Endothelial cell of umbilical vein (primary cell): ENCODE results near the gene ADAMTS6. TPM values are rescaled to one million over a fixed set of nuclear protein-coding genes. Genes with fewer than 3 reads are reported as not detected.

Experiments used
- BruUV-seq: library from RNA; stranded (reverse); fragments of 400-500 nt; replicated peaks from 2 replicates; lab custom pipeline; 2021; lab: Mats Ljungman, UMichigan
- CTCF ChIA-PET: fragments of 300-600, 350-600 bp; sonication (Branson Sonifier 250); formaldehyde crosslinking; loops from one replicate; lab custom pipeline; 2021; ENCODE audit warnings: antibody characterized with exemption, inconsistent platforms; lab: Charles Lee
- POLR2A ChIA-PET: fragments of 300-600, 350-600 bp; sonication (Branson Sonifier 250); formaldehyde crosslinking; loops from one replicate; lab custom pipeline; 2021; ENCODE audit warnings: antibody characterized with exemption, inconsistent platforms; lab: Charles Lee
- DNase-seq: peaks from one replicate; pipeline ENCODE4 v3.0.0-alpha.2; 2011; ENCODE audit warnings: low read depth, low spot score
- FAIRE-seq: peaks from 2 replicates; lab custom pipeline; 2011; peaks lifted over from hg19 to GRCh38; lab: Jason Lieb, UNC
- H2AFZ ChIP-seq: 2 replicates; pipeline ENCODE4 v1.6.0; 2012; ENCODE audit warnings: low read depth, low read length, control low read depth, inconsistent platforms
- H3K27ac ChIP-seq: 2 replicates; pipeline ENCODE4 v1.5.1; 2011; ENCODE audit warnings: low read depth, mild to moderate bottlenecking, control low read depth, low read length, moderate library complexity; ENCODE audit not compliant: insufficient read depth
- H3K27me3 ChIP-seq, 2 experiments: 2 replicates each; pipeline versions ENCODE4 v1.6.0 to v1.6.1; 2011; ENCODE audit warnings: low read length in 2 of 2, mixed read lengths in 1 of 2; ENCODE audit not compliant: control insufficient read depth in 2 of 2, insufficient read depth in 2 of 2
- H3K36me3 ChIP-seq, 2 experiments: 2 replicates in 1 of 2; 3 replicates in 1 of 2; pipeline ENCODE4 v1.5.1; 2011; ENCODE audit warnings: low read length in 2 of 2, mild to moderate bottlenecking in 1 of 2, moderate library complexity in 1 of 2; ENCODE audit not compliant: control insufficient read depth in 2 of 2, insufficient read depth in 2 of 2; ENCODE audit errors: extremely low read depth in 1 of 2
- H3K4me1 ChIP-seq: 3 replicates; pipeline ENCODE4 v1.5.1; 2011; ENCODE audit warnings: mild to moderate bottlenecking, low read length; ENCODE audit not compliant: control insufficient read depth, insufficient read depth; ENCODE audit errors: extremely low read depth
- H3K4me2 ChIP-seq: 2 replicates; pipeline ENCODE4 v1.6.1; 2011; ENCODE audit warnings: low read length, control low read depth, mixed read lengths; ENCODE audit not compliant: insufficient read depth
- H3K4me3 ChIP-seq, 3 experiments: fragments of 200-600 bp in 1 of 3; sonication (generic), shearing (Covaris generic) in 1 of 3; replicated peaks in 1 of 3; 2 replicates each; pipeline ENCODE4 v1.5.1; 2011 to 2016; ENCODE audit warnings: control low read depth in 3 of 3, low read length in 3 of 3, mild to moderate bottlenecking in 2 of 3, inconsistent platforms in 1 of 3, low read depth in 1 of 3, moderate library complexity in 1 of 3; ENCODE audit not compliant: insufficient read depth in 1 of 3
- H3K79me2 ChIP-seq: 2 replicates; pipeline ENCODE4 v1.6.0; 2012; ENCODE audit warnings: low read length, inconsistent platforms; ENCODE audit not compliant: control insufficient read depth, insufficient read depth
- H3K9ac ChIP-seq: replicated peaks from 2 replicates; pipeline ENCODE3; 2011; ENCODE audit warnings: low read length, control low read depth; ENCODE audit not compliant: insufficient read depth; ENCODE audit errors: extremely low read depth
- H3K9me1 ChIP-seq: replicated peaks from 3 replicates; pipeline ENCODE4 v1.6.0; 2011; ENCODE audit warnings: mild to moderate bottlenecking, low read length; ENCODE audit not compliant: control insufficient read depth, insufficient read depth; ENCODE audit errors: extremely low read depth
- H3K9me3 ChIP-seq: replicated peaks from 2 replicates; pipeline ENCODE4 v1.5.1; 2012; ENCODE audit warnings: low read length, inconsistent platforms; ENCODE audit not compliant: control insufficient read depth, insufficient read depth
- H4K20me1 ChIP-seq: replicated peaks from 2 replicates; pipeline ENCODE3; 2011; ENCODE audit warnings: mild to moderate bottlenecking, low read length; ENCODE audit not compliant: control insufficient read depth, insufficient read depth; ENCODE audit errors: extremely low read depth
- CTCF ChIP-seq, 2 donors: IDR thresholded peaks; 1 replicate in 1 of 2; 2 replicates in 1 of 2; pipeline ENCODE4 v1.5.1; 2011; ENCODE audit warnings: low read length in 2 of 2, mild to moderate bottlenecking in 2 of 2, moderate library complexity in 2 of 2, control low read depth in 1 of 2, inconsistent platforms in 1 of 2, low read depth in 1 of 2; ENCODE audit not compliant: insufficient read depth in 1 of 2; ENCODE audit errors: extremely low read depth in 1 of 2
- EZH2 ChIP-seq: IDR thresholded peaks from 2 replicates; pipeline ENCODE4 v1.6.1; 2012; ENCODE audit warnings: borderline replicate concordance, low read depth, mild to moderate bottlenecking, moderate library complexity, low read length, inconsistent platforms; ENCODE audit not compliant: severe bottlenecking
- FOS ChIP-seq: IDR thresholded peaks from 2 replicates; pipeline ENCODE4 v1.6.1; 2011; ENCODE audit warnings: mild to moderate bottlenecking, low read length, moderate library complexity, borderline replicate concordance; ENCODE audit not compliant: insufficient read depth
- GATA2 ChIP-seq: IDR thresholded peaks from 2 replicates; pipeline ENCODE4 v1.7.0; 2011; ENCODE audit warnings: low read depth, mild to moderate bottlenecking, moderate library complexity, mixed read lengths, low read length; ENCODE audit not compliant: insufficient read length, insufficient read depth
- JUN ChIP-seq: IDR thresholded peaks from 2 replicates; pipeline ENCODE4 v1.6.1; 2011; ENCODE audit warnings: borderline replicate concordance, low read depth; ENCODE audit not compliant: insufficient read length, insufficient read depth
- MAX ChIP-seq: IDR thresholded peaks from 2 replicates; pipeline ENCODE4 v1.6.1; 2011; ENCODE audit not compliant: insufficient read depth, insufficient read length
- MYC ChIP-seq: IDR thresholded peaks from one replicate; pipeline ENCODE4 v1.6.1; 2011; ENCODE audit warnings: mild to moderate bottlenecking, low read depth, low read length
- POLR2A ChIP-seq: IDR thresholded peaks from 2 replicates; pipeline ENCODE4 v1.6.1; 2012; ENCODE audit warnings: low read depth, mild to moderate bottlenecking, control low read depth, low read length
- POLR2AphosphoS5 ChIP-seq: IDR thresholded peaks from 2 replicates; pipeline ENCODE4 v1.6.1; 2012; ENCODE audit warnings: low read depth, mild to moderate bottlenecking, control low read depth, low read length, moderate library complexity; ENCODE audit not compliant: insufficient read depth
- dilution Hi-C: fragments of 300-500 bp; cut with MboI; formaldehyde crosslinking; loops from one replicate; pipeline ENCODE4 v1.15.0; 2019; ENCODE audit warnings: low sequenced_read_pairs; ENCODE audit not compliant: extremely low pct_ligation_motif_present
- intact Hi-C: fragments of 100-400 bp; cut with micrococcal nuclease; formaldehyde crosslinking; loops from one replicate; pipeline ENCODE4 v1.10.0; 2022
- polyA plus RNA-seq, 4 experiments: library from polyadenylated mRNA; depleted of rRNA in 3 of 4; stranded (reverse) in 3 of 4; unstranded in 1 of 4; fragments of >200 nt; gene quantifications; 2 replicates each; pipeline versions ENCODE4 v1.2.1 to v1.2.3, GENCODE V29; 2011 to 2012; ENCODE audit warnings: missing spikeins in 1 of 4
- total RNA-seq: library from RNA; stranded (reverse); gene quantifications from 2 replicates; pipeline ENCODE4 v1.2.3, GENCODE V29; 2021

Gene ADAMTS6
- total and polyA plus RNA-seq, 2 donors (not counting 3 experiments of a cell fraction or from before 2014, with no cell fraction given) = 20.4 to 43.4 TPM

- Histone ChIP-seq H3K36me3 (no peaks in the 10 kb centered on the region), H4K20me1 (no peaks in the 10 kb centered on the region), H3K27me3 (no peaks in the 10 kb centered on the region), H3K4me1 (no peaks in the 10 kb centered on the region), H3K9me1 (no peaks in the 10 kb centered on the region), H3K79me2 (no peaks in the 10 kb centered on the region), H3K9me3 (no peaks in the 10 kb centered on the region), H3K4me3 (no peak overlapping the region), H3K27ac (no peak overlapping the region), H3K9ac (no peak overlapping the region), H2AFZ (no peak overlapping the region), H3K4me2 (no peak overlapping the region)
- DNase-seq = no peak
- intact Hi-C loops (no loop called here), dilution Hi-C loops (no loop called here)
- POLR2A ChIA-PET = no interaction called here
- TF ChIP-seq CTCF (IDR thresholded peaks at IDR 0.05; ENCODE audit: extremely low read depth in 1 of 2, insufficient read depth in 1 of 2, low read depth in 1 of 2, low read length in 2 of 2) (no peak), EZH2 (no peak), MYC (no peak), POLR2AphosphoS5 (no peak), MAX (no peak), GATA2 (no peak), JUN (no peak), POLR2A (no peak), FOS (no peak)
- FAIRE-seq = no peak
- BruUV-seq = no TSS peak
- CTCF ChIA-PET = interaction anchor here (0.7 to 1.5 kb wide), 2 partner anchors 14 to 366 kb away, joined by 3 read pairs; no protein-coding TSS in a partner anchor
Observed at GRCh38 chr5:65117525-65117924, 364.2 kb downstream of the ADAMTS6 start.
